Activated CD4-positive, alpha-beta T cell treated with anti-CD3 and anti-CD28 coated beads, Interleukin-10, Interleukin-2, amounts not matched to agents 100 ng/mL and 50 ng/mL, durations not matched to agents 16 hours and 8 hours (primary cell): ENCODE data around the gene SV2A.
"Not testable (repeated sequence)": the region's sequence is repeated elsewhere in the genome, so short reads cannot be mapped to it uniquely, and the experiment has no call there.

Source experiments
- DNase-seq: peaks from one replicate; pipeline ENCODE4 v3.0.0-alpha.2; 2020

SV2A gene

GRCh38 chr1:149917571-149918144, at the start of gene SV2A:
SV2A (minus strand) TSS chr1:149917844; CDS start chr1:149913840, 4,004 bp downstream.
- peak; percentile 34 for DNase-seq

GRCh38 chr1:149967041-149967440, 49.4 kb upstream of the SV2A start:
- no peak for DNase-seq

- DNase-seq: no peak
Observed at GRCh38 chr1:149966405-149966804, 48.8 kb upstream of the SV2A start.

- peak; percentile 23 for DNase-seq
Observed at GRCh38 chr1:149965440-149965839, 47.8 kb upstream of the SV2A start.

GRCh38 chr1:149963358-149963757, 45.7 kb upstream of the SV2A start:
- no peak for DNase-seq

- no peak for DNase-seq
Observed at GRCh38 chr1:149962736-149963135, 45.1 kb upstream of the SV2A start.

- peak; percentile 72 for DNase-seq
Observed at GRCh38 chr1:149962039-149962647, 44.5 kb upstream of the SV2A start.

GRCh38 chr1:149957548-149957947, 39.9 kb upstream of the SV2A start:
- not testable (repeated sequence) for DNase-seq

GRCh38 chr1:149949911-149950310, 32.3 kb upstream of the SV2A start:
- DNase-seq: no peak

- DNase-seq: no peak
Observed at GRCh38 chr1:149945206-149945605, 27.6 kb upstream of the SV2A start.

GRCh38 chr1:149942885-149943284, 25.2 kb upstream of the SV2A start:
- DNase-seq: no peak

GRCh38 chr1:149942207-149942606, 24.6 kb upstream of the SV2A start:
- no peak for DNase-seq

- no peak for DNase-seq
Observed at GRCh38 chr1:149940427-149940826, 22.8 kb upstream of the SV2A start.

- DNase-seq: not testable (repeated sequence)
Observed at GRCh38 chr1:149938668-149939003, 21.0 kb upstream of the SV2A start.

- DNase-seq: peak; percentile 36
Observed at GRCh38 chr1:149937759-149938158, 20.1 kb upstream of the SV2A start.

GRCh38 chr1:149936992-149937705, 19.5 kb upstream of the SV2A start:
- DNase-seq: no peak

GRCh38 chr1:149936170-149936991, 18.7 kb upstream of the SV2A start, which contains the start of gene MTMR11:
MTMR11 (minus strand) TSS chr1:149936879; CDS start chr1:149936647, 232 bp downstream.
- DNase-seq: no peak

- no peak for DNase-seq
Observed at GRCh38 chr1:149934356-149934755, 16.7 kb upstream of the SV2A start.

GRCh38 chr1:149933208-149933607, 15.6 kb upstream of the SV2A start:
- DNase-seq: no peak

- no peak for DNase-seq
Observed at GRCh38 chr1:149932474-149932873, 14.8 kb upstream of the SV2A start.

- DNase-seq: no peak
Observed at GRCh38 chr1:149931212-149931790, 13.7 kb upstream of the SV2A start.

- no peak for DNase-seq
Observed at GRCh38 chr1:149929856-149930255, 12.2 kb upstream of the SV2A start.

- DNase-seq: no peak
Observed at GRCh38 chr1:149928401-149928724, 10.7 kb upstream of the SV2A start.
